ENCODE data around the gene TCEAL3.
"Not testable (repeated sequence)": the region's sequence is repeated elsewhere in the genome, so short reads cannot be mapped to it uniquely, and the experiment has no call there.

- not testable (repeated sequence) for TF ChIP-seq CTCF (IDR thresholded peaks at IDR 0.05; ENCODE audit: poor library complexity); EZH2 (IDR thresholded peaks at IDR 0.05; ENCODE audit: borderline replicate concordance)
These were observed 47.7 kb downstream of the TCEAL3 start for GRCh38 chrX:103655230-103656000.

All from hepatocyte (in vitro differentiated cells).